Measurements from ENCODE around the gene AMOTL1. TPM values are rescaled to one million over a fixed set of nuclear protein-coding genes. Genes with fewer than 3 reads are reported as not detected.
"Not testable (repeated sequence)": the region's sequence is repeated elsewhere in the genome, so short reads cannot be mapped to it uniquely, and the experiment has no call there.

AMOTL1 gene
- polyA plus RNA-seq, 1 donor from 2014 or later = 10.7 TPM

- TF ChIP-seq RAD21 (conservative IDR thresholded peaks at IDR 0.05) (no peak), CTCF (IDR thresholded peaks at IDR 0.05; ENCODE audit: poor library complexity, severe bottlenecking) (no peak), SMC3 (conservative IDR thresholded peaks at IDR 0.05; ENCODE audit: poor library complexity) (no peak), TAF1 (IDR thresholded peaks at IDR 0.05; ENCODE audit: low read depth) (no peak)
- Histone ChIP-seq H3K27ac (ENCODE audit: low read length) (no peak overlapping the region), H3K4me3 (ENCODE audit: low read length) (no peak overlapping the region)
These were observed 144.7 kb downstream of the AMOTL1 start for GRCh38 chr11:94912806-94913205.

GRCh38 chr11:94913718-94914394 lies 145.7 kb downstream of the AMOTL1 start:
- not testable (repeated sequence) for H3K27ac ChIP-seq (ENCODE audit: low read length); H3K79me2 ChIP-seq (replicated peaks; ENCODE audit: insufficient read depth, low read length); H3K36me3 ChIP-seq (ENCODE audit: insufficient read depth, low read length); H3K9ac ChIP-seq (ENCODE audit: low read length); H2AFZ ChIP-seq (ENCODE audit: low read depth, low read length); H3K9me3 ChIP-seq (ENCODE audit: low read length); H3K4me2 ChIP-seq (ENCODE audit: low read length); H3F3A ChIP-seq (ENCODE audit: insufficient read depth, low read length, poor library complexity, severe bottlenecking); H3K9me2 ChIP-seq (ENCODE audit: insufficient read depth, low read length); H3K4me3 ChIP-seq (ENCODE audit: low read length); H3K27me3 ChIP-seq (ENCODE audit: insufficient read depth, low read depth, low read length); H4K20me1 ChIP-seq (ENCODE audit: insufficient read depth)

More at GRCh38 chr11:94912806-94913205, 144.7 kb downstream of the AMOTL1 start:
- H3F3A ChIP-seq (ENCODE audit: insufficient read depth, low read length, poor library complexity, severe bottlenecking) = no peaks in the 10 kb centered on the region
- H4K20me1 ChIP-seq (ENCODE audit: insufficient read depth) = no peaks in the 10 kb centered on the region
- no peaks in the 10 kb centered on the region for H3K79me2 ChIP-seq (replicated peaks; ENCODE audit: insufficient read depth, low read length)
- no peak overlapping the region for H2AFZ ChIP-seq (ENCODE audit: low read depth, low read length)
- H3K36me3 ChIP-seq (ENCODE audit: insufficient read depth, low read length) = no peaks in the 10 kb centered on the region
- H3K9me3 ChIP-seq (ENCODE audit: low read length) = no peaks in the 10 kb centered on the region
- no peaks in the 10 kb centered on the region for H3K27me3 ChIP-seq (ENCODE audit: insufficient read depth, low read depth, low read length)
- no peak overlapping the region for H3K4me2 ChIP-seq (ENCODE audit: low read length)
- H3K9ac ChIP-seq (ENCODE audit: low read length) = no peak overlapping the region
- H3K9me2 ChIP-seq (ENCODE audit: insufficient read depth, low read length) = no peaks in the 10 kb centered on the region

GRCh38 chr11:94920311-94920710 lies 152.2 kb downstream of the AMOTL1 start:
- Histone ChIP-seq H3K9me3 (ENCODE audit: low read length) (no peaks in the 10 kb centered on the region), H3K4me3 (ENCODE audit: low read length) (no peak overlapping the region)
- TF ChIP-seq CTCF (IDR thresholded peaks at IDR 0.05; ENCODE audit: poor library complexity, severe bottlenecking) = no peak

More at GRCh38 chr11:94920311-94920710, 152.2 kb downstream of the AMOTL1 start:
- H3K27me3 ChIP-seq (ENCODE audit: insufficient read depth, low read depth, low read length) = no peaks in the 10 kb centered on the region
- H2AFZ ChIP-seq (ENCODE audit: low read depth, low read length) = no peak overlapping the region
- no peaks in the 10 kb centered on the region for H4K20me1 ChIP-seq (ENCODE audit: insufficient read depth)
- H3K4me2 ChIP-seq (ENCODE audit: low read length) = no peak overlapping the region
- no peaks in the 10 kb centered on the region for H3K79me2 ChIP-seq (replicated peaks; ENCODE audit: insufficient read depth, low read length)
- H3K27ac ChIP-seq (ENCODE audit: low read length) = no peak overlapping the region
- no peaks in the 10 kb centered on the region for H3F3A ChIP-seq (ENCODE audit: insufficient read depth, low read length, poor library complexity, severe bottlenecking)
- H3K36me3 ChIP-seq (ENCODE audit: insufficient read depth, low read length) = no peaks in the 10 kb centered on the region
- H3K9me2 ChIP-seq (ENCODE audit: insufficient read depth, low read length) = no peaks in the 10 kb centered on the region
- H3K9ac ChIP-seq (ENCODE audit: low read length) = no peak overlapping the region
